Endodermal cell (in vitro differentiated cells): ENCODE measurements around the gene CD151. TPM values are rescaled to one million over a fixed set of nuclear protein-coding genes. Genes with fewer than 3 reads are reported as not detected.

Experiments
- DNase-seq: peaks from one replicate; pipeline ENCODE4 v3.0.0-alpha.2; 2017
- H3K27ac ChIP-seq: 2 replicates; pipeline ENCODE4 v1.5.1; 2013; ENCODE audit warnings: mild to moderate bottlenecking, low read depth, low read length, moderate library complexity
- H3K27me3 ChIP-seq: 2 replicates; pipeline ENCODE4 v1.6.1; 2013; ENCODE audit warnings: mild to moderate bottlenecking, low read length, moderate library complexity; ENCODE audit not compliant: insufficient read depth, control insufficient read depth, poor library complexity, severe bottlenecking
- H3K36me3 ChIP-seq: 2 replicates; pipeline ENCODE4 v1.7.0; 2013; ENCODE audit warnings: mild to moderate bottlenecking, low read length, moderate library complexity; ENCODE audit not compliant: control insufficient read depth, insufficient read depth
- H3K4me1 ChIP-seq: one replicate; pipeline ENCODE4 v1.7.0; 2013; ENCODE audit warnings: low read length; ENCODE audit not compliant: control insufficient read depth, insufficient read depth
- H3K4me3 ChIP-seq: 2 replicates; pipeline ENCODE4 v1.5.1; 2013; ENCODE audit warnings: mild to moderate bottlenecking, low read length, moderate library complexity
- H3K9ac ChIP-seq: 2 replicates; pipeline ENCODE4 v1.6.1; 2013; ENCODE audit warnings: mild to moderate bottlenecking, low read length, moderate library complexity; ENCODE audit not compliant: poor library complexity, severe bottlenecking; ENCODE audit errors: extremely low read depth
- H3K9me3 ChIP-seq: 2 replicates; pipeline ENCODE4 v1.6.1; 2013; ENCODE audit warnings: mild to moderate bottlenecking, low read length, moderate library complexity; ENCODE audit not compliant: control insufficient read depth
- H3K27ac Mint-ChIP-seq: 2 replicates; pipeline ENCODE4 v1.8.0; 2020; ENCODE audit warnings: mixed read lengths
- H3K27me3 Mint-ChIP-seq: 2 replicates; pipeline ENCODE4 v1.8.0; 2021; ENCODE audit warnings: mild to moderate bottlenecking, mixed read lengths; ENCODE audit not compliant: insufficient read depth
- H3K36me3 Mint-ChIP-seq: 2 replicates; pipeline ENCODE4 v1.8.0; 2020; ENCODE audit warnings: low read depth, mixed read lengths
- H3K4me1 Mint-ChIP-seq: 2 replicates; pipeline ENCODE4 v1.8.0; 2020; ENCODE audit warnings: mixed read lengths
- H3K4me3 Mint-ChIP-seq: 2 replicates; pipeline ENCODE4 v1.8.0; 2020; ENCODE audit warnings: mild to moderate bottlenecking, moderate library complexity, mixed read lengths
- H3K9me3 Mint-ChIP-seq: 2 replicates; pipeline ENCODE4 v1.8.0; 2020; ENCODE audit warnings: mild to moderate bottlenecking, mixed read lengths
- WGBS, 2 experiments: methylation state at CpG; one replicate each; pipeline versions ENCODE4 v1.1.5 to v1.1.7; 2013; ENCODE audit warnings: missing lambda C conversion rate in 2 of 2, mixed read lengths in 1 of 2; ENCODE audit not compliant: insufficient coverage in 1 of 2, insufficient read length in 1 of 2; 5-methylcytosine and 5-hydroxymethylcytosine counted together
- total RNA-seq, 2 donors: library from RNA; stranded (reverse); fragmentation: NEBNext Ultra II Directional in 1 of 2; extraction: Animal tissue kit (Norgen Biotek cat#: 25700) in 1 of 2; gene quantifications; 2 replicates in 1 of 2; 3 replicates in 1 of 2; pipeline ENCODE4 v1.2.1, GENCODE V29; 2021
- TF ChIP-seq, protein P1 (sequence below): fragments of 200-600 bp; sonication (generic); conservative IDR thresholded peaks from 2 replicates; pipeline ENCODE4 v1.5.0; 2021; ENCODE audit warnings: antibody characterized with exemption, mild to moderate bottlenecking

Gene CD151
- total RNA-seq, 2 donors from 2014 or later = 139 to 165 TPM

DNA sequence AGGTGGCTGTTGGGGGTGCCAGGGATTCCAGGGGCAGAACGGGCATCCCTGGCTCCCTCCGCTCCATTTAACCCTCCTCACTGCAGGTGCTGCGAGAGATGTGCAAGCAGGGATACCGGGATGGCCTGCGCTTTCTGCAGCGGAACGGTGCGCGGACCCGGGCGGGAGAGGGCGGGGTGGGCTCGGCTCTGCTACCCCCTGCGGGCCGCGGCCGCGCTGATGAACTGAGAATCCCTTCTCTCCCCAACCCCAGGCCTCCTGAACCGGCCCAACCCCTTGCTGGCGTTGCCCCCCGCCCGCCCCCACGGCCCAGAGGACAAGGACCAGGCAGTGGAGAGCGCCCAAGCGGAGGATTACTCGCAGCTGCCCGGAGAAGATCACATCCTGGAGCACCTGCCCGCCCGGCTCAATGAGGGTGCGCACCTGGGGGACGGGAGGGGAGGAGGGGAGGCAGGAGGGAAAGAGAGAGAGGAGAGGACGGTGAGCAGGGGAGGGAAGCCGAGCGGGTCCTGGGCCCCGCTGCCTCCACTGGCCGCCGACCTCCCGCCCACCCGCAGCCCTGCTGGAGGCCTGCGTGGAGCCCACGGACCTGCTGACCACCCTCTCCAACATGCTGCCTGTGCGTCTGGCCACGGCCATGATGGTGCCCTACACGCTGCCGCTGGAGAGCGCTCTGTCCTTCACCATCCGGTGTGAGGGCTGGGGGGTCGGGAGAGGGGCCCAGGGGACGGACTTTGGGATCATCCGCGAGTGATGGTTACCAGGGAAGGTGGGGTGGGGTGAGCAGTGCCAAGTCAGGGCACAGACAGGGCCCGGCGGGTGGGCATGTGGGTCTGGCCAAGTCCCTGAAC lies 9.1 kb upstream of the CD151 start:
- Mint-ChIP-seq H3K4me3 (no peak overlapping the region), H3K27me3 (peaks cover 14% of the 10 kb centered on the region)

DNA sequence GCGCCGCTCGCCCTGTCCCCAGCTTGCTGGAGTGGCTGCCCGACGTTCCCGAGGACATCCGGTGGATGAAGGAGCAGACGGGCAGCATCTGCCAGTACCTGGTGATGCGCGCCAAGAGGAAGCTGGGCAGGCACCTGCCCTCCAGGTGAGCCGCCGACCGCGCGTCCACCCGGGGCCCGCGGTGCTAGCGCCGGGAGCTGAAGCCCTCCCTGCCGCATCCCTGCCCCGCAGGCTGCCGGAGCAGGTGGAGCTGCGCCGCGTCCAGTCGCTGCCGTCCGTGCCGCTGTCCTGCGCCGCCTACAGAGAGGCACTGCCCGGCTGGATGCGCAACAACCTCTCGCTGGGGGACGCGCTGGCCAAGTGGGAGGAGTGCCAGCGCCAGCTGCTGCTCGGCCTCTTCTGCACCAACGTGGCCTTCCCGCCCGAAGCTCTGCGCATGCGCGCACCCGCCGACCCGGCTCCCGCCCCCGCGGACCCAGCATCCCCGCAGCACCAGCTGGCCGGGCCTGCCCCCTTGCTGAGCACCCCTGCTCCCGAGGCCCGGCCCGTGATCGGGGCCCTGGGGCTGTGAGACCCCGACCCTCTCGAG lies 8.4 kb upstream of the CD151 start:
- Mint-ChIP-seq H3K27me3 (peaks cover 22% of the 10 kb centered on the region), H3K27ac (no peak overlapping the region), H3K36me3 (peaks cover 13% of the 10 kb centered on the region), H3K4me1 (peaks cover 15% of the 10 kb centered on the region), H3K9me3 (no peaks in the 10 kb centered on the region), H3K4me3 (no peak overlapping the region)
- DNase-seq = no peak
- Histone ChIP-seq H3K9ac (no peak overlapping the region), H3K27ac (no peak overlapping the region), H3K4me3 (no peak overlapping the region), H3K27me3 (peaks cover 39% of the 10 kb centered on the region), H3K9me3 (no peaks in the 10 kb centered on the region), H3K36me3 (no peaks in the 10 kb centered on the region), H3K4me1 (peaks cover 4% of the 10 kb centered on the region)
- TF ChIP-seq, protein P1, sequence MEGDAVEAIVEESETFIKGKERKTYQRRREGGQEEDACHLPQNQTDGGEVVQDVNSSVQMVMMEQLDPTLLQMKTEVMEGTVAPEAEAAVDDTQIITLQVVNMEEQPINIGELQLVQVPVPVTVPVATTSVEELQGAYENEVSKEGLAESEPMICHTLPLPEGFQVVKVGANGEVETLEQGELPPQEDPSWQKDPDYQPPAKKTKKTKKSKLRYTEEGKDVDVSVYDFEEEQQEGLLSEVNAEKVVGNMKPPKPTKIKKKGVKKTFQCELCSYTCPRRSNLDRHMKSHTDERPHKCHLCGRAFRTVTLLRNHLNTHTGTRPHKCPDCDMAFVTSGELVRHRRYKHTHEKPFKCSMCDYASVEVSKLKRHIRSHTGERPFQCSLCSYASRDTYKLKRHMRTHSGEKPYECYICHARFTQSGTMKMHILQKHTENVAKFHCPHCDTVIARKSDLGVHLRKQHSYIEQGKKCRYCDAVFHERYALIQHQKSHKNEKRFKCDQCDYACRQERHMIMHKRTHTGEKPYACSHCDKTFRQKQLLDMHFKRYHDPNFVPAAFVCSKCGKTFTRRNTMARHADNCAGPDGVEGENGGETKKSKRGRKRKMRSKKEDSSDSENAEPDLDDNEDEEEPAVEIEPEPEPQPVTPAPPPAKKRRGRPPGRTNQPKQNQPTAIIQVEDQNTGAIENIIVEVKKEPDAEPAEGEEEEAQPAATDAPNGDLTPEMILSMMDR = no peak
- WGBS, 2 experiments = 95 to 96% methylated on average over 38 to 59 of the region's 59 CpGs

More for the DNA sequence above, 9.1 kb upstream of the CD151 start:
- Mint-ChIP-seq H3K4me1 (peaks cover 9% of the 10 kb centered on the region), H3K36me3 (peaks cover 13% of the 10 kb centered on the region), H3K9me3 (no peaks in the 10 kb centered on the region), H3K27ac (no peak overlapping the region)
- H3K36me3 ChIP-seq = no peaks in the 10 kb centered on the region
- TF ChIP-seq, protein P1 = no peak
- H3K27me3 ChIP-seq = peaks cover 32% of the 10 kb centered on the region
- 94 to 96% methylated on average over 24 to 53 of the region's 53 CpGs for WGBS, 2 experiments
- H3K9me3 ChIP-seq = no peaks in the 10 kb centered on the region
- no peak for DNase-seq
- no peak overlapping the region for H3K4me3 ChIP-seq
- H3K27ac ChIP-seq = no peak overlapping the region
- H3K4me1 ChIP-seq = no peaks in the 10 kb centered on the region
- H3K9ac ChIP-seq = no peak overlapping the region

DNA sequence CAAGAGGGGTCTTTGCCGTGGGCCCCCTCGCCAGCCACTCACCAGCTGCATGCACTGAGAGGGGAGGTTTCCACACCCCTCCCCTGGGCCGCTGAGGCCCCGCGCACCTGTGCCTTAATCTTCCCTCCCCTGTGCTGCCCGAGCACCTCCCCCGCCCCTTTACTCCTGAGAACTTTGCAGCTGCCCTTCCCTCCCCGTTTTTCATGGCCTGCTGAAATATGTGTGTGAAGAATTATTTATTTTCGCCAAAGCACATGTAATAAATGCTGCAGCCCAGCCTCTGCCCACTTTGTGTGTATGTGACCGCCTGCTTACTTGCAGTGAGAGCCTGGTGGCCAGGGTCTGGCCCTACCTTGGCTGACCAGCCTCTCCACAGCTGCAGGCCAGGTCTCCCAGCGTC lies 7.8 kb upstream of the CD151 start:
- Histone ChIP-seq H3K27ac (no peak overlapping the region), H3K9me3 (no peaks in the 10 kb centered on the region), H3K36me3 (no peaks in the 10 kb centered on the region), H3K27me3 (peaks cover 45% of the 10 kb centered on the region), H3K4me3 (no peak overlapping the region), H3K4me1 (peaks cover 7% of the 10 kb centered on the region), H3K9ac (no peak overlapping the region)
- no peaks in the 10 kb centered on the region for H3K9me3 Mint-ChIP-seq
- no peak overlapping the region for H3K4me3 Mint-ChIP-seq
- peaks cover 13% of the 10 kb centered on the region for H3K36me3 Mint-ChIP-seq
- WGBS, 2 experiments = 94% methylated on average over 2 to 11 of the region's 11 CpGs
- DNase-seq = no peak
- H3K27ac Mint-ChIP-seq = no peak overlapping the region
- peaks cover 15% of the 10 kb centered on the region for H3K4me1 Mint-ChIP-seq
- TF ChIP-seq, protein P1 = no peak
- H3K27me3 Mint-ChIP-seq = peaks cover 26% of the 10 kb centered on the region
